Keratinocyte (primary cell): ENCODE results near the gene ANKDD1A.

Source experiments
- CTCF ChIP-seq, 3 experiments: IDR thresholded peaks in 1 of 3; conservative IDR thresholded peaks in 1 of 3; optimal IDR thresholded peaks in 1 of 3; 2 replicates in 2 of 3; 3 replicates in 1 of 3; pipeline versions ENCODE3 to v1.5.1; 2011; ENCODE audit warnings: low read length in 3 of 3, mild to moderate bottlenecking in 3 of 3, moderate library complexity in 2 of 3, control low read depth in 1 of 3, inconsistent platforms in 1 of 3; ENCODE audit not compliant: insufficient read depth in 2 of 3; ENCODE audit errors: extremely low read depth in 1 of 3
- EZH2 ChIP-seq: IDR thresholded peaks from one replicate; pipeline ENCODE4 v1.6.1; 2012; ENCODE audit warnings: inconsistent platforms, mild to moderate bottlenecking, low read length, moderate library complexity

DNA sequence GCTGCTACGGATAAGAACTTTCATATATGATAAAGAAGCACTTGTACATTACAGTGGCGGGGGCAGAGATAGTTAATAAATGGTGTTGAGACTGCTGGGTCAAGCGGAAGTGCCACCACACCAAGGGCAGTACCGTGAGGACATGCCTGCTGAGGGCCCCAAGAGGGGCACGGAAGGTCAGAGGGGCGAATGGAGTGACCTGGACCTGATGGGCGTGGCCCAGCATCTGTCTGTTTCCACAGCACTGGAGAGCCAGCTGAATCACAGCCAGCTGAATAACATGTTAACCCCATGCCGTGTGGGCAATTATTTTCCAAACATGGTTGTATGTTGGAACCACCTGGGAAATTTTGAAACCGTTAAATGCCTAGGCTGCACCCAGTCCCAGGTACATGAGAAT is 37.2 kb downstream of the ANKDD1A start:
- TF ChIP-seq CTCF (optimal IDR thresholded peaks at IDR 0.05 in 1 of 3, IDR thresholded peaks at IDR 0.05 in 1 of 3, conservative IDR thresholded peaks at IDR 0.05 in 1 of 3; ENCODE audit: extremely low read depth in 1 of 3, insufficient read depth in 2 of 3, low read length in 3 of 3) (no peak), EZH2 (no peak)
